ENCODE data around the gene FAM89B.

GRCh38 chr11:65563601-65564000, 8.7 kb upstream of the FAM89B start:
- TF ChIP-seq EZH2phosphoT487 (IDR thresholded peaks at IDR 0.05; ENCODE audit: low read length) (no peak), CTCF (IDR thresholded peaks at IDR 0.05; ENCODE audit: low read length) (no peak), EZH2 (optimal IDR thresholded peaks at IDR 0.05; ENCODE audit: low read depth, low read length) (no peak)

Data from MM.1S (cell line).